ENCODE measurements around the gene PTPN3.

The PTPN3 gene

GRCh38 chr9:109500421-109500974 lies 2.4 kb upstream of the PTPN3 start:
- H3K4me1 ChIP-seq (ENCODE audit: insufficient read depth, low read length): no peaks in the 10 kb centered on the region
- peaks cover 18 to 35% of the 10 kb centered on the region in 2 donors for H3K27me3 ChIP-seq (ENCODE audit: control insufficient read depth in 1 of 2, insufficient read depth in 2 of 2, low read length in 2 of 2)
- no peak overlapping the region for H3K4me3 ChIP-seq (ENCODE audit: low read depth in 1 of 2, low read length in 2 of 2)
- no peak overlapping the region for H3K27ac ChIP-seq (ENCODE audit: low read depth, low read length)
- H3K9ac ChIP-seq (ENCODE audit: low read length): no peak overlapping the region
- no peaks in the 10 kb centered on the region for H3K36me3 ChIP-seq (ENCODE audit: insufficient read depth, low read length)
- H3K9me3 ChIP-seq (ENCODE audit: low read length): no peaks in the 10 kb centered on the region

- H3K27ac ChIP-seq (ENCODE audit: low read depth, low read length): no peak overlapping the region
- H3K9ac ChIP-seq (ENCODE audit: low read length): no peak overlapping the region
- H3K4me1 ChIP-seq (ENCODE audit: insufficient read depth, low read length): no peaks in the 10 kb centered on the region
- H3K36me3 ChIP-seq (ENCODE audit: insufficient read depth, low read length): no peaks in the 10 kb centered on the region
- H3K9me3 ChIP-seq (ENCODE audit: low read length): no peaks in the 10 kb centered on the region
- H3K4me3 ChIP-seq (ENCODE audit: low read depth in 1 of 2, low read length in 2 of 2): peak overlapping the region in 1 of 2 donors; percentile 38
- peaks cover 25 to 41% of the 10 kb centered on the region in 2 donors for H3K27me3 ChIP-seq (ENCODE audit: control insufficient read depth in 1 of 2, insufficient read depth in 2 of 2, low read length in 2 of 2)
Measured at GRCh38 chr9:109499631-109500410, 1.7 kb upstream of the PTPN3 start.

DNA sequence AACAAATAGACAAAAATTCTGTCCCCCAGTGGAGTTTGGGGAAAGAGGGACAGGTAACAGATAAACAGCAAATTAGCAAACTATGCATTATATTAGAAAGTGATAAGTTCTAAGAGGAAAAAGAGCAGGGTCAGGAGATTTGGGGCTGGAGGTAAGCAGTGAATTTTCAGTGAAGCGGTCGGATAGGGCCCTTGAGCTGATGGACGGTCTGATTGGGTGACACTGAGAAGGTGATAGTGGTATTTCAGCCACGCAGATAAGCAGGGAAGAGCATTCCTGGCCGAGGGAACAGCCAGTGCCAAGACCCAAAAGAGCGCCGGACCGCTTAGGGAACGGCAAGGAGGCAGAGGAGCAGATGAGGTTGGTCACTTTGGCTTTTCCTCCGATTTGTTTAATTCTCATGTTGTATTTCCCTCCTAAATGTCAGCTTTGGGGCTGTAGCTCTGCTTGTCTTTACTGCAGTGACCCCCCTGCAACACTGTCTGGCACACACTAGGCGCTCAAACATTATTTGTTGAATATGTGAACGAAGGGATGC lies 1.1 kb upstream of the PTPN3 start:
- peaks cover 28 to 47% of the 10 kb centered on the region in 2 donors for H3K27me3 ChIP-seq (ENCODE audit: control insufficient read depth in 1 of 2, insufficient read depth in 2 of 2, low read length in 2 of 2)
- H3K4me3 ChIP-seq (ENCODE audit: low read depth in 1 of 2, low read length in 2 of 2): peak overlapping the region in 1 of 2 donors; percentile 38
- no peaks in the 10 kb centered on the region for H3K9me3 ChIP-seq (ENCODE audit: low read length)
- no peaks in the 10 kb centered on the region for H3K4me1 ChIP-seq (ENCODE audit: insufficient read depth, low read length)
- H3K36me3 ChIP-seq (ENCODE audit: insufficient read depth, low read length): no peaks in the 10 kb centered on the region
- no peak overlapping the region for H3K27ac ChIP-seq (ENCODE audit: low read depth, low read length)
- H3K9ac ChIP-seq (ENCODE audit: low read length): no peak overlapping the region

DNA sequence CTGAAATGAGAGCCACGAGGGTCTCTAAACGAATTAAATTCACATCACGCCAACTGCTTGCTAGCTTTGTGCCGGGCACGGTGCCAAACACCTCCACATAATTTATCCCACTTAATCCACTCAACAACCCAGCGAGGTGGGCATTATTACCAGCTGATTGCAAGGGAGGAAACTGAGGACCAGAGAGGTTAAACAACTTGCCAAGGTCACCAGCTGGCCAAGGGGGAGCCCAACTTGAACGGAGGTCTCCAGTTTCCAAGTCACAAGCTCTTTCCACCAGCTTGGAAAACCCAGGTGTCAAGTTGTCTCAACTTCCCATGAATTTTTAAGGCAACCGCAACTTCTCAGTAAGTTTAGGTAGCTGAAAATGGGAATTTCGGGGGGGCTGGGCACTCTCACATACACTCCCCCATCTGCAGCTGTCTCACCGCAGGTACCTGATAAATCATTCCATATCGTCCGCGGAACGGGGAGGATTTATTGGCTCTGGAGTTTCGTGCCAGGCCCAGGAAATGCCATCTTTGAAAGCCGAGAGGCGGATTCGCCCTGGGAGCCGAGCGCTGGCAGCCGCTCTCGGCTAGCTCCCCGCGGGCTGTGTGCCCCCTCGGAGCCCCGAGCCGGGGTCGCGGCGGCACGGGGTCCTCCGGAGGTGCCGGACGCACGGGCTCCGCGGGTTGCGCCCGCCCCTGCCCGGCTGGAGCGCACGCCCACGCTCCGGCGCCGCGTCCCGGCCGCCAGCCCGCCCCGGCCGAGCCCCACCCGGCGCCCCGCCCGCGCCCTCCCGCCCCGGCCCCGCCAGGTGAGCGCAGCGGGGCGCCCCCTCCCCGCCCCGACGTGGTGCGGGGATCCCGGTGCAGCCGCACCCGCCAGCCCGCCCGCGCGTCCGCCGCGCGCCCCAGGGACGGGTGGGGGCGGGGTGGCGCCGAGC lies 617 bp downstream of the PTPN3 start:
- no peak overlapping the region for H3K27ac ChIP-seq (ENCODE audit: low read depth, low read length)
- H3K4me1 ChIP-seq (ENCODE audit: insufficient read depth, low read length): no peaks in the 10 kb centered on the region
- no peaks in the 10 kb centered on the region for H3K36me3 ChIP-seq (ENCODE audit: insufficient read depth, low read length)
- peaks cover 28 to 54% of the 10 kb centered on the region in 2 donors for H3K27me3 ChIP-seq (ENCODE audit: control insufficient read depth in 1 of 2, insufficient read depth in 2 of 2, low read length in 2 of 2)
- peak overlapping the region in 1 of 2 donors; percentile 1 for H3K4me3 ChIP-seq (ENCODE audit: low read depth in 1 of 2, low read length in 2 of 2)
- no peak overlapping the region for H3K9ac ChIP-seq (ENCODE audit: low read length)
- no peaks in the 10 kb centered on the region for H3K9me3 ChIP-seq (ENCODE audit: low read length)

DNA sequence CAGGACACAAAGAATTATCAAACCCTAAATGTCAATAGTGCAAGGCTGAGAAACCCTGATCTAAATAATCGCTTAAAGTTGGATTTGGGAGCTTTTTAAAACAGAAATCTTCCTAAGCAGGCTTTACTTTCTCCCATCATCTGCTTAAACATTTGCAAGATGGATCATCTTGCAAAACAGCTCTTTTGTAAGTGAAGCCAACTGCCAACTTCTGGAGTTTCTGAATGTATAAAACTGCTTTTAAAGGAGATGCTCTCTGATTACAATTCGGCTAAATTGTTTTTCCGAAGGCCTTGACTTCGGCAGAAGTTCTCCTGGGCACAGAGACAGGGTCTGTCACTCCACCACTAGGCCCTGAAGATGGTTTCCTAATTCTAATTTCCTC lies 1.3 kb downstream of the PTPN3 start:
- H3K4me3 ChIP-seq (ENCODE audit: low read depth in 1 of 2, low read length in 2 of 2): peak overlapping the region in 1 of 2 donors; percentile 1
- no peak overlapping the region for H3K27ac ChIP-seq (ENCODE audit: low read depth, low read length)
- no peaks in the 10 kb centered on the region for H3K9me3 ChIP-seq (ENCODE audit: low read length)
- H3K4me1 ChIP-seq (ENCODE audit: insufficient read depth, low read length): no peaks in the 10 kb centered on the region
- no peak overlapping the region for H3K9ac ChIP-seq (ENCODE audit: low read length)
- H3K27me3 ChIP-seq (ENCODE audit: control insufficient read depth in 1 of 2, insufficient read depth in 2 of 2, low read length in 2 of 2): peaks cover 28 to 54% of the 10 kb centered on the region in 2 donors
- H3K36me3 ChIP-seq (ENCODE audit: insufficient read depth, low read length): no peaks in the 10 kb centered on the region

DNA sequence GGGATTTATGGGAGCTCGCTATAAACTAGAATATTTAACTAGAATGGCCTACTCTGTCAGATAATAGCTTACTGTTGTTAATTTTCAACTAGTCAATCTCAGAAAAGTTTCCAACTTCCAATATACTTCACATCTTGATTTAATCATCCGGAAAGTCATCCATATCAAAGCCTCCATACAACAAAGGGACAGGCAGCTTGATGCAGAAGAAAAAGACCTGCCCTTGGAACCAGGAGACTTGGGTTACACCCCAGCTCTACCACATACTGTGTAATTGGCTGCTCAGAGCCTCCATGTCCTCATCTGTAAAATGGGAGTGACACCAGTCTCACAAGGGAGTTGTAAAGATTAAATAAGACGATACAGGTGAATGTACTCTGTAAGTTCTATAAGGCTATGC lies 1.9 kb downstream of the PTPN3 start:
- Histone ChIP-seq H3K4me3 (ENCODE audit: low read depth in 1 of 2, low read length in 2 of 2) (no peak overlapping the region), H3K27me3 (ENCODE audit: control insufficient read depth in 1 of 2, insufficient read depth in 2 of 2, low read length in 2 of 2) (peaks cover 28 to 54% of the 10 kb centered on the region in 2 donors), H3K9me3 (ENCODE audit: low read length) (no peaks in the 10 kb centered on the region), H3K36me3 (ENCODE audit: insufficient read depth, low read length) (no peaks in the 10 kb centered on the region), H3K4me1 (ENCODE audit: insufficient read depth, low read length) (no peaks in the 10 kb centered on the region), H3K27ac (ENCODE audit: low read depth, low read length) (no peak overlapping the region), H3K9ac (ENCODE audit: low read length) (no peak overlapping the region)

GRCh38 chr9:109493648-109494047 lies 4.5 kb downstream of the PTPN3 start:
- Histone ChIP-seq H3K27ac (ENCODE audit: low read depth, low read length) (no peak overlapping the region), H3K9ac (ENCODE audit: low read length) (no peak overlapping the region), H3K27me3 (ENCODE audit: control insufficient read depth in 1 of 2, insufficient read depth in 2 of 2, low read length in 2 of 2) (peaks cover 20 to 39% of the 10 kb centered on the region in 2 donors), H3K4me3 (ENCODE audit: low read depth in 1 of 2, low read length in 2 of 2) (no peak overlapping the region), H3K4me1 (ENCODE audit: insufficient read depth, low read length) (no peaks in the 10 kb centered on the region), H3K36me3 (ENCODE audit: insufficient read depth, low read length) (no peaks in the 10 kb centered on the region), H3K9me3 (ENCODE audit: low read length) (no peaks in the 10 kb centered on the region)

DNA sequence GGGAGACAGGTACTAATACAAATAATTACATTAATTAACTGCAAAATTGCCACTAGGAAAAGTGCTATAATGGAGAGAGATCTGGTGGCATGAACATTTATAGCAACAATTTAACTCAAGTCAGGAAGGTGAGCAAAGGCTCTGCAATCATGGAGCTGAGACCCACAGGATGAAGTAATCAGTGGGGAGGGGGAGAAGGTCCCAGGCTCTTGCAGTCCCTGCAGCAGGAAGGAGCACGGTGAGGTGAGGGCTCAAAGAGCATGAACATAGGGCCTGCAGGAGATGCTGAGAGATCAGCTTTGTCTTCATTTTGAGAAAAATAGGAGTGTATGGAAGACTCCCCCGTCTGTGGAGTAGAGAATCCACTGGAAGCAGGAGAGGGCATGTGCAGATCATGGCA lies 6.5 kb downstream of the PTPN3 start:
- H3K9ac ChIP-seq (ENCODE audit: low read length): no peak overlapping the region
- H3K27ac ChIP-seq (ENCODE audit: low read depth, low read length): no peak overlapping the region
- no peak overlapping the region for H3K4me3 ChIP-seq (ENCODE audit: low read depth in 1 of 2, low read length in 2 of 2)
- peaks cover 15 to 25% of the 10 kb centered on the region in 2 donors for H3K27me3 ChIP-seq (ENCODE audit: control insufficient read depth in 1 of 2, insufficient read depth in 2 of 2, low read length in 2 of 2)
- H3K9me3 ChIP-seq (ENCODE audit: low read length): no peaks in the 10 kb centered on the region
- no peaks in the 10 kb centered on the region for H3K36me3 ChIP-seq (ENCODE audit: insufficient read depth, low read length)
- no peaks in the 10 kb centered on the region for H3K4me1 ChIP-seq (ENCODE audit: insufficient read depth, low read length)

DNA sequence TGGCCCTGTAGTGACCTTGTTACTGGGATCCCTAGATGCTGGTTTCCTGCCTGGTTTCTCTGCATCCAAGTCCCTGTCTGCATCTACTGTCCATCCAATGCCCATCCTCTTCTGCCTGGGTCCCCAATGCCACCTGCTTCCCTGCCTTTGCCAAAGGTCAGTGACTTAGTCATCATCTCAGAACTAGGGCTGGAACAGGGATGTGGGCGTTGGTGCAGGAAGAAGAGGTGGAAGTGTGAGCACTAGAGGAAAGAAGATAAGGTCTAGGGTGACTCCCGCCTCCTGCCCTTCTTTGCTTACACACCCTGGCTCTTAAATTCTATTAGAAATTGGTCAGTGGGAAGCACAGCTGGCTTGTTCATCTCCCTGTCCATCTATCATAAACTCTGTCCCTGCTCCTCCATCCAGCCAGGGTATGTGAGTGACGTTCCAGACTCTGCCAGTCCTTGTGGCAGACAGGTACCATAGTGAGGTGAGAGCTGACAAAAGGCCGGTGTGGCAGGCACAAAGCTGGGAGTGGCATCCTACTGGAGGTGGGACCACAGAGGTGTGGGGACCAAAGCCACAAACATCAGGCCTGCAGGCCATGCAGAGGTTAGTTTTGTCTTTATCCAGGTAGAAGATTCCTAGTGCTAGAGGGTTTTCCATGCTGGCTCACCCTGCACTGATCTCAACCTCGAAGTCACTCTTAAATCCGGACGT lies 9.2 kb downstream of the PTPN3 start:
- H3K9me3 ChIP-seq (ENCODE audit: low read length): no peaks in the 10 kb centered on the region
- H3K4me3 ChIP-seq (ENCODE audit: low read depth in 1 of 2, low read length in 2 of 2): no peak overlapping the region
- H3K9ac ChIP-seq (ENCODE audit: low read length): no peak overlapping the region
- H3K36me3 ChIP-seq (ENCODE audit: insufficient read depth, low read length): no peaks in the 10 kb centered on the region
- no peak overlapping the region for H3K27ac ChIP-seq (ENCODE audit: low read depth, low read length)
- H3K4me1 ChIP-seq (ENCODE audit: insufficient read depth, low read length): no peaks in the 10 kb centered on the region
- peaks cover 0 to 5% of the 10 kb centered on the region in 2 donors for H3K27me3 ChIP-seq (ENCODE audit: control insufficient read depth in 1 of 2, insufficient read depth in 2 of 2, low read length in 2 of 2)

- H3K4me1 ChIP-seq (ENCODE audit: insufficient read depth, low read length): no peaks in the 10 kb centered on the region
- H3K4me3 ChIP-seq (ENCODE audit: low read depth in 1 of 2, low read length in 2 of 2): no peak overlapping the region
Measured at GRCh38 chr9:109488351-109488750, 9.8 kb downstream of the PTPN3 start.

GRCh38 chr9:109487247-109487646 lies 10.9 kb downstream of the PTPN3 start:
- Histone ChIP-seq H3K4me1 (ENCODE audit: insufficient read depth, low read length) (no peaks in the 10 kb centered on the region), H3K36me3 (ENCODE audit: insufficient read depth, low read length) (no peaks in the 10 kb centered on the region)

More at GRCh38 chr9:109488351-109488750, 9.8 kb downstream of the PTPN3 start:
- Histone ChIP-seq H3K9ac (ENCODE audit: low read length) (no peak overlapping the region), H3K27ac (ENCODE audit: low read depth, low read length) (no peak overlapping the region), H3K27me3 (ENCODE audit: control insufficient read depth in 1 of 2, insufficient read depth in 2 of 2, low read length in 2 of 2) (no peaks in the 10 kb centered on the region), H3K9me3 (ENCODE audit: low read length) (no peaks in the 10 kb centered on the region), H3K36me3 (ENCODE audit: insufficient read depth, low read length) (no peaks in the 10 kb centered on the region)

More at GRCh38 chr9:109487247-109487646, 10.9 kb downstream of the PTPN3 start:
- H3K4me3 ChIP-seq (ENCODE audit: low read depth in 1 of 2, low read length in 2 of 2): no peak overlapping the region
- no peaks in the 10 kb centered on the region for H3K9me3 ChIP-seq (ENCODE audit: low read length)
- H3K27me3 ChIP-seq (ENCODE audit: control insufficient read depth in 1 of 2, insufficient read depth in 2 of 2, low read length in 2 of 2): no peaks in the 10 kb centered on the region
- no peak overlapping the region for H3K27ac ChIP-seq (ENCODE audit: low read depth, low read length)
- H3K9ac ChIP-seq (ENCODE audit: low read length): no peak overlapping the region
